ENCODE results near the gene ASRGL1.

ASRGL1 gene

DNA sequence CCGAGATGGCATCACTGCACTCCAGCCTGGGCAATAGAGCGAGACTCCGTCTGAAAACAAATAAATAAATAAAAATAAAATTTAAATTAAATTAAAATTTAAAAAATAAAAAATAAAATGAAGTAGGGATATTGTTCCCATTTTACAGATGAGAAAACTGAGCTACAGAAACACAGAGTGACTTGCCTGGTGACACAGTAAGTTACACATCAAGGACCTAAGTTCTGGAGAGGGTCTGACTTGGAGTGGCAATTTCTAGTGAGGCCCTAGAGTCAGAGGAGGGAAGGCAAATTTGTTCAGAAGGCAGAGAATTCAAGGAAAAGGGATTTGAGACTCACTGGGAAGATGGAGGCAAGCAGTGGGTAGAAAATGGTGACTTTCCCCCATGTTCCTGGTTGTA is 83.6 kb downstream of the ASRGL1 start:
- no peak overlapping the region for H2AK5ac ChIP-seq (ENCODE audit: low read depth, low read length)
- no peak overlapping the region for H2BK15ac ChIP-seq (ENCODE audit: low read length)
- no peak overlapping the region for H3K23ac ChIP-seq (ENCODE audit: low read depth, low read length, poor library complexity)
- no peak overlapping the region for H4K91ac ChIP-seq (ENCODE audit: low read depth, low read length, poor library complexity)
- H3K9me3 ChIP-seq (replicated peaks in 1 of 2; ENCODE audit: control insufficient read depth in 2 of 2, insufficient read depth in 1 of 2, low read depth in 1 of 2, low read length in 2 of 2): no peaks in the 10 kb centered on the region
- no peak overlapping the region for H2BK5ac ChIP-seq (ENCODE audit: low read length)
- peaks cover 0 to 28% (median 0%) of the 10 kb centered on the region in 3 experiments for H3K27me3 ChIP-seq (ENCODE audit: control insufficient read depth in 3 of 3, insufficient read depth in 3 of 3, low read depth in 1 of 3, low read length in 3 of 3)
- H3K4ac ChIP-seq (ENCODE audit: low read length): no peak overlapping the region
- H3K4me1 ChIP-seq (ENCODE audit: control insufficient read depth in 2 of 2, insufficient read depth in 1 of 2, low read depth in 1 of 2, low read length in 2 of 2): peaks cover 0 to 2% of the 10 kb centered on the region in 2 donors
- H3K9ac ChIP-seq (ENCODE audit: low read depth, low read length, poor library complexity): no peak overlapping the region
- H4K8ac ChIP-seq (ENCODE audit: low read depth, low read length): no peak overlapping the region
- H3K36me3 ChIP-seq (replicated peaks in 1 of 2; ENCODE audit: control insufficient read depth in 2 of 2, insufficient read depth in 2 of 2, low read length in 2 of 2): no peaks in the 10 kb centered on the region
- no peak overlapping the region for H3K18ac ChIP-seq (ENCODE audit: low read length)
- no peak overlapping the region for H3K14ac ChIP-seq (ENCODE audit: low read length)
- H3K4me3 ChIP-seq (ENCODE audit: low read length in 2 of 2): no peak overlapping the region
- no CpG with 5 or more reads among the region's 3 CpGs for WGBS, 2 donors (ENCODE audit: extremely low coverage in 2 of 2, insufficient read length in 2 of 2, insufficient replicate concordance in 1 of 2)
- no peak overlapping the region for H2BK12ac ChIP-seq (ENCODE audit: low read length)
- H2AFZ ChIP-seq (ENCODE audit: low read length): no peak overlapping the region
- H2BK120ac ChIP-seq (ENCODE audit: low read depth, low read length): no peak overlapping the region
- H3K4me2 ChIP-seq (ENCODE audit: insufficient read depth, low read length, poor library complexity, severe bottlenecking): no peak overlapping the region
- no peak overlapping the region for H3K27ac ChIP-seq (replicated peaks; ENCODE audit: low read length)
- DNase-seq (ENCODE audit: low spot score): no peak
- no peaks in the 10 kb centered on the region for H3K79me1 ChIP-seq (ENCODE audit: low read depth, low read length)

GRCh38 chr11:62421996-62422395 is 84.7 kb downstream of the ASRGL1 start:
- Histone ChIP-seq H3K23ac (ENCODE audit: low read depth, low read length, poor library complexity) (no peak overlapping the region), H3K79me1 (ENCODE audit: low read depth, low read length) (no peaks in the 10 kb centered on the region), H2BK120ac (ENCODE audit: low read depth, low read length) (no peak overlapping the region), H3K27ac (replicated peaks; ENCODE audit: low read length) (no peak overlapping the region), H3K18ac (ENCODE audit: low read length) (no peak overlapping the region), H3K4me2 (ENCODE audit: insufficient read depth, low read length, poor library complexity, severe bottlenecking) (no peak overlapping the region), H2BK5ac (ENCODE audit: low read length) (no peak overlapping the region), H3K27me3 (ENCODE audit: control insufficient read depth in 3 of 3, insufficient read depth in 3 of 3, low read depth in 1 of 3, low read length in 3 of 3) (peaks cover 0 to 28% (median 0%) of the 10 kb centered on the region in 3 experiments), H4K91ac (ENCODE audit: low read depth, low read length, poor library complexity) (no peak overlapping the region), H3K4ac (ENCODE audit: low read length) (no peak overlapping the region), H3K36me3 (replicated peaks in 1 of 2; ENCODE audit: control insufficient read depth in 2 of 2, insufficient read depth in 2 of 2, low read length in 2 of 2) (no peaks in the 10 kb centered on the region), H3K9me3 (replicated peaks in 1 of 2; ENCODE audit: control insufficient read depth in 2 of 2, insufficient read depth in 1 of 2, low read depth in 1 of 2, low read length in 2 of 2) (no peaks in the 10 kb centered on the region), H3K9ac (ENCODE audit: low read depth, low read length, poor library complexity) (no peak overlapping the region), H2BK15ac (ENCODE audit: low read length) (peak overlapping the region; percentile 30), H3K14ac (ENCODE audit: low read length) (no peak overlapping the region), H3K4me3 (ENCODE audit: low read length in 2 of 2) (no peak overlapping the region), H2AFZ (ENCODE audit: low read length) (no peak overlapping the region), H4K8ac (ENCODE audit: low read depth, low read length) (no peak overlapping the region), H3K4me1 (ENCODE audit: control insufficient read depth in 2 of 2, insufficient read depth in 1 of 2, low read depth in 1 of 2, low read length in 2 of 2) (peaks cover 0 to 6% of the 10 kb centered on the region in 2 donors), H2BK12ac (ENCODE audit: low read length) (no peak overlapping the region), H2AK5ac (ENCODE audit: low read depth, low read length) (no peak overlapping the region)
- no CpG with 5 or more reads among the region's 7 CpGs for WGBS, 2 donors (ENCODE audit: extremely low coverage in 2 of 2, insufficient read length in 2 of 2, insufficient replicate concordance in 1 of 2)
- DNase-seq (ENCODE audit: low spot score): no peak

DNA sequence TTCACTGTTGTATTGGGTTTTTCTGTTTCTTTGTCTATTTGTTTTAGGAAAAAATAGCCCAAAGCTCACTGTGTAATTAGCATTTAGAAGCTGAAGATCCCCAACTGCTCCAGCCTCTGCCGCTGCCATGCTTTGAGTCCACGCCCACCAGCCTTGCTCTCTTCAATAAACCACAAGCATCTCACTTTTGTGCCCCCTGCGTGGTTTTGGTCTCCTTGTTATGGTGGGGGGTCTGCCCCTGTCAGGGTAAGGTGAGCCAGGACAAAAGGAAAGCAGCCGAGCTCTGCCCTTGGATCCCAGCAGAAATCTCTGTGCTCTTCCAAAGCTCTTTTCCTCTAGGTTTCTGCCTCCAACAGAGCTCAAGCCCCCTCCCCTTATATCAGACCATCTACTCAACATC is 85.8 kb downstream of the ASRGL1 start:
- H3K79me1 ChIP-seq (ENCODE audit: low read depth, low read length): no peaks in the 10 kb centered on the region
- H3K4me3 ChIP-seq (ENCODE audit: low read length in 2 of 2): no peak overlapping the region
- H3K14ac ChIP-seq (ENCODE audit: low read length): no peak overlapping the region
- H3K36me3 ChIP-seq (replicated peaks in 1 of 2; ENCODE audit: control insufficient read depth in 2 of 2, insufficient read depth in 2 of 2, low read length in 2 of 2): no peaks in the 10 kb centered on the region
- no peak overlapping the region for H3K4me2 ChIP-seq (ENCODE audit: insufficient read depth, low read length, poor library complexity, severe bottlenecking)
- no peak overlapping the region for H3K4ac ChIP-seq (ENCODE audit: low read length)
- H2BK120ac ChIP-seq (ENCODE audit: low read depth, low read length): no peak overlapping the region
- H3K27ac ChIP-seq (replicated peaks; ENCODE audit: low read length): no peak overlapping the region
- H4K8ac ChIP-seq (ENCODE audit: low read depth, low read length): no peak overlapping the region
- H2AK5ac ChIP-seq (ENCODE audit: low read depth, low read length): no peak overlapping the region
- H3K9ac ChIP-seq (ENCODE audit: low read depth, low read length, poor library complexity): no peak overlapping the region
- no peak overlapping the region for H2BK12ac ChIP-seq (ENCODE audit: low read length)
- peaks cover 0 to 6% of the 10 kb centered on the region in 2 donors for H3K4me1 ChIP-seq (ENCODE audit: control insufficient read depth in 2 of 2, insufficient read depth in 1 of 2, low read depth in 1 of 2, low read length in 2 of 2)
- no CpG with 5 or more reads among the region's 4 CpGs for WGBS, 2 donors (ENCODE audit: extremely low coverage in 2 of 2, insufficient read length in 2 of 2, insufficient replicate concordance in 1 of 2)
- H3K27me3 ChIP-seq (ENCODE audit: control insufficient read depth in 3 of 3, insufficient read depth in 3 of 3, low read depth in 1 of 3, low read length in 3 of 3): peaks cover 0 to 26% (median 0%) of the 10 kb centered on the region in 3 experiments
- no peaks in the 10 kb centered on the region for H3K9me3 ChIP-seq (replicated peaks in 1 of 2; ENCODE audit: control insufficient read depth in 2 of 2, insufficient read depth in 1 of 2, low read depth in 1 of 2, low read length in 2 of 2)
- H3K18ac ChIP-seq (ENCODE audit: low read length): no peak overlapping the region
- H4K91ac ChIP-seq (ENCODE audit: low read depth, low read length, poor library complexity): no peak overlapping the region
- no peak overlapping the region for H3K23ac ChIP-seq (ENCODE audit: low read depth, low read length, poor library complexity)
- H2BK5ac ChIP-seq (ENCODE audit: low read length): peak overlapping the region; percentile 72
- H2BK15ac ChIP-seq (ENCODE audit: low read length): no peak overlapping the region
- DNase-seq (ENCODE audit: low spot score): no peak
- no peak overlapping the region for H2AFZ ChIP-seq (ENCODE audit: low read length)

- H3K27me3 ChIP-seq (ENCODE audit: control insufficient read depth in 3 of 3, insufficient read depth in 3 of 3, low read depth in 1 of 3, low read length in 3 of 3): peaks cover 0 to 20% (median 0%) of the 10 kb centered on the region in 3 experiments
- WGBS, 2 donors (ENCODE audit: extremely low coverage in 2 of 2, insufficient read length in 2 of 2, insufficient replicate concordance in 1 of 2): no CpG with 5 or more reads among the region's 6 CpGs
- H3K14ac ChIP-seq (ENCODE audit: low read length): no peak overlapping the region
- H3K4me1 ChIP-seq (ENCODE audit: control insufficient read depth in 2 of 2, insufficient read depth in 1 of 2, low read depth in 1 of 2, low read length in 2 of 2): peaks cover 0 to 6% of the 10 kb centered on the region in 2 donors
- no peak overlapping the region for H3K4me2 ChIP-seq (ENCODE audit: insufficient read depth, low read length, poor library complexity, severe bottlenecking)
- no peak overlapping the region for H2AK5ac ChIP-seq (ENCODE audit: low read depth, low read length)
- H3K79me1 ChIP-seq (ENCODE audit: low read depth, low read length): no peaks in the 10 kb centered on the region
- H3K9me3 ChIP-seq (replicated peaks in 1 of 2; ENCODE audit: control insufficient read depth in 2 of 2, insufficient read depth in 1 of 2, low read depth in 1 of 2, low read length in 2 of 2): peaks cover 0 to 2% of the 10 kb centered on the region in 2 donors
- H2BK12ac ChIP-seq (ENCODE audit: low read length): no peak overlapping the region
- H2AFZ ChIP-seq (ENCODE audit: low read length): no peak overlapping the region
- H2BK5ac ChIP-seq (ENCODE audit: low read length): no peak overlapping the region
- H3K27ac ChIP-seq (replicated peaks; ENCODE audit: low read length): no peak overlapping the region
- H3K4me3 ChIP-seq (ENCODE audit: low read length in 2 of 2): no peak overlapping the region
- H3K36me3 ChIP-seq (replicated peaks in 1 of 2; ENCODE audit: control insufficient read depth in 2 of 2, insufficient read depth in 2 of 2, low read length in 2 of 2): no peaks in the 10 kb centered on the region
- H3K9ac ChIP-seq (ENCODE audit: low read depth, low read length, poor library complexity): no peak overlapping the region
- no peak overlapping the region for H3K23ac ChIP-seq (ENCODE audit: low read depth, low read length, poor library complexity)
- H4K91ac ChIP-seq (ENCODE audit: low read depth, low read length, poor library complexity): no peak overlapping the region
- DNase-seq (ENCODE audit: low spot score): no peak
- no peak overlapping the region for H2BK120ac ChIP-seq (ENCODE audit: low read depth, low read length)
- H2BK15ac ChIP-seq (ENCODE audit: low read length): no peak overlapping the region
- no peak overlapping the region for H3K4ac ChIP-seq (ENCODE audit: low read length)
- no peak overlapping the region for H3K18ac ChIP-seq (ENCODE audit: low read length)
- H4K8ac ChIP-seq (ENCODE audit: low read depth, low read length): no peak overlapping the region
Measured at GRCh38 chr11:62427630-62428233, 90.5 kb downstream of the ASRGL1 start.

Data from neuronal stem cell (in vitro differentiated cells).